Astrocyte (in vitro differentiated cells and primary cell): Measurements from ENCODE around the gene RAVER2.

Source experiments
- EZH2 ChIP-seq: IDR thresholded peaks from 2 replicates; pipeline ENCODE4 v1.6.1; 2012; ENCODE audit warnings: mild to moderate bottlenecking, low read length, inconsistent platforms; ENCODE audit not compliant: insufficient read depth
- TF ChIP-seq, protein P1 (sequence below): IDR thresholded peaks from 2 replicates; pipeline ENCODE4 v1.5.1; 2011; ENCODE audit warnings: low read depth, mild to moderate bottlenecking, inconsistent platforms, low read length, moderate library complexity; ENCODE audit not compliant: insufficient read depth

DNA sequence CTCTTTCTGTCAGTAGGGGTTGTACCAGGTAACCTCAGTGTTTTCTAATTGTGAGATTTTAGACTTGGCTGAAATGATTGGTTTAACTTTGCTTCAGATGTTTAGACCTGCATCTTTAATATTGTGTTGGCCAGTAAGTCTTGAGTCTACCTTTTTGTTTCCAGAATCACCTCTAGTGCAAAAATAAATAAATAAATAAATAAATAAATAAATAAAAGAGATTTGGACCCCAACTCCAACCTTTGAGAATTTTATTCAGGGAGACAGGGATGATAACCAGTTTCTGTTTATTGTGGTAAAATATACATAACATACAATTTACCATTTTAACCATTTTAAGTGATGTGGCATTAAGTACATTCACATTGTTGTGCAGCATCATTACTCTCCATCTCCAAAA is 64.4 kb downstream of the RAVER2 start:
- TF ChIP-seq, protein P1, sequence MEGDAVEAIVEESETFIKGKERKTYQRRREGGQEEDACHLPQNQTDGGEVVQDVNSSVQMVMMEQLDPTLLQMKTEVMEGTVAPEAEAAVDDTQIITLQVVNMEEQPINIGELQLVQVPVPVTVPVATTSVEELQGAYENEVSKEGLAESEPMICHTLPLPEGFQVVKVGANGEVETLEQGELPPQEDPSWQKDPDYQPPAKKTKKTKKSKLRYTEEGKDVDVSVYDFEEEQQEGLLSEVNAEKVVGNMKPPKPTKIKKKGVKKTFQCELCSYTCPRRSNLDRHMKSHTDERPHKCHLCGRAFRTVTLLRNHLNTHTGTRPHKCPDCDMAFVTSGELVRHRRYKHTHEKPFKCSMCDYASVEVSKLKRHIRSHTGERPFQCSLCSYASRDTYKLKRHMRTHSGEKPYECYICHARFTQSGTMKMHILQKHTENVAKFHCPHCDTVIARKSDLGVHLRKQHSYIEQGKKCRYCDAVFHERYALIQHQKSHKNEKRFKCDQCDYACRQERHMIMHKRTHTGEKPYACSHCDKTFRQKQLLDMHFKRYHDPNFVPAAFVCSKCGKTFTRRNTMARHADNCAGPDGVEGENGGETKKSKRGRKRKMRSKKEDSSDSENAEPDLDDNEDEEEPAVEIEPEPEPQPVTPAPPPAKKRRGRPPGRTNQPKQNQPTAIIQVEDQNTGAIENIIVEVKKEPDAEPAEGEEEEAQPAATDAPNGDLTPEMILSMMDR = no peak
- TF ChIP-seq EZH2 = no peak
